Nephron progenitor cell (in vitro differentiated cells): ENCODE data around the gene TRAPPC3.

Source experiments
- DNase-seq: peaks from one replicate; pipeline ENCODE4 v3.0.0; 2021
- H3K27ac Mint-ChIP-seq: 2 replicates; pipeline ENCODE4 v1.8.0; 2021; ENCODE audit warnings: mild to moderate bottlenecking, moderate library complexity, mixed read lengths
- H3K27me3 Mint-ChIP-seq: 2 replicates; pipeline ENCODE4 v1.8.0; 2021; ENCODE audit warnings: mild to moderate bottlenecking, low read depth, mixed read lengths; ENCODE audit not compliant: poor library complexity
- H3K36me3 Mint-ChIP-seq: 2 replicates; pipeline ENCODE4 v1.8.0; 2021; ENCODE audit warnings: low read depth, mixed read lengths
- H3K4me1 Mint-ChIP-seq: 2 replicates; pipeline ENCODE4 v1.8.0; 2021; ENCODE audit warnings: mixed read lengths
- H3K4me3 Mint-ChIP-seq: 2 replicates; pipeline ENCODE4 v1.8.0; 2021; ENCODE audit warnings: mild to moderate bottlenecking, moderate library complexity, mixed read lengths
- H3K9me3 Mint-ChIP-seq: 2 replicates; pipeline ENCODE4 v1.8.0; 2021; ENCODE audit warnings: mild to moderate bottlenecking, moderate library complexity, mixed read lengths
- TF ChIP-seq, protein P1 (sequence below): fragments of 200-600 bp; sonication (generic); IDR thresholded peaks from 2 replicates; pipeline ENCODE4 v1.5.0; 2021; ENCODE audit warnings: antibody characterized with exemption

Gene TRAPPC3

DNA sequence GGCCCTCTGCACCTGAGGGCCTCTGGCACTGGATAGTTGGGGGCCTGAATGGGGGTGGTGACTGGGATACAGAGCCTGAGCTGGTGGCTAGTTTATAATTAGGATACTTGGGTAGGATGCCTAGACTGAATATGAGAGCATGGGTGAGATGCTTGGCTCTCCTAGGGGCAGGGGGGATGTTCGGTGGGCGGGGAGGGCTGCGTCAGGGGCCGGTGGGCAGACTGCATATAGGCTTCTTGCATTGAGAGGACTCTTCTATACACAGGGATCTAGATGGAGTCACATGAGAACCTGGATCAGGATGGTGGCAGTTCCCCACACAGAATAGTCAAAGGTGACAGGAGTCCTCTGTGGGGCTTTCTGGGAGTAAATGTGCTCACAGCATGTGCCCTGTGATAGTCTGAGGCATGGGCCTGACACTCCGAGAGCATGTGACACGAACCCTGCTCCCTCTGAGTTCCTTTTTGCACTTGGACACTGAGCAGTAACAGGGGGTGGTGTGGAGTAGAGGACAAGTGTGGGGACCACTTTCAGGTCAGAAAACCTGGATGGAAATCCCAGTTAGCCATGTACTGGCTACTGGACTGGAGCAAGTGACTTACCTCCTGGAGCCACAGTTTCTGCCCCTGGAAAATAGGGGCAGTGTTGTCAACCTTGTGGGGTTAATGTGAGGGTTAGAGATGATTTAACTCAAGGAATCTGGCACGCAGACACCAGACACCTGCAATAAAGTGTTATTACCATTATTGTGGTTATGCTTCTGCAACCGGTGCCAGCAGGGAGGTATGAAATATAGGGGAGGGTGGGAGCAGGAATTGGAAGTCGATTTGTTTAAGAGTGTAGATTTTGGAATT, 8.9 kb upstream of the TRAPPC3 start:
- no peaks in the 10 kb centered on the region for H3K9me3 Mint-ChIP-seq
- TF ChIP-seq, protein P1, sequence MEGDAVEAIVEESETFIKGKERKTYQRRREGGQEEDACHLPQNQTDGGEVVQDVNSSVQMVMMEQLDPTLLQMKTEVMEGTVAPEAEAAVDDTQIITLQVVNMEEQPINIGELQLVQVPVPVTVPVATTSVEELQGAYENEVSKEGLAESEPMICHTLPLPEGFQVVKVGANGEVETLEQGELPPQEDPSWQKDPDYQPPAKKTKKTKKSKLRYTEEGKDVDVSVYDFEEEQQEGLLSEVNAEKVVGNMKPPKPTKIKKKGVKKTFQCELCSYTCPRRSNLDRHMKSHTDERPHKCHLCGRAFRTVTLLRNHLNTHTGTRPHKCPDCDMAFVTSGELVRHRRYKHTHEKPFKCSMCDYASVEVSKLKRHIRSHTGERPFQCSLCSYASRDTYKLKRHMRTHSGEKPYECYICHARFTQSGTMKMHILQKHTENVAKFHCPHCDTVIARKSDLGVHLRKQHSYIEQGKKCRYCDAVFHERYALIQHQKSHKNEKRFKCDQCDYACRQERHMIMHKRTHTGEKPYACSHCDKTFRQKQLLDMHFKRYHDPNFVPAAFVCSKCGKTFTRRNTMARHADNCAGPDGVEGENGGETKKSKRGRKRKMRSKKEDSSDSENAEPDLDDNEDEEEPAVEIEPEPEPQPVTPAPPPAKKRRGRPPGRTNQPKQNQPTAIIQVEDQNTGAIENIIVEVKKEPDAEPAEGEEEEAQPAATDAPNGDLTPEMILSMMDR, result no peak
- peaks cover 13% of the 10 kb centered on the region for H3K36me3 Mint-ChIP-seq
- no peaks in the 10 kb centered on the region for H3K27me3 Mint-ChIP-seq
- no peak for DNase-seq
- H3K4me1 Mint-ChIP-seq, result peaks cover 72% of the 10 kb centered on the region
- H3K4me3 Mint-ChIP-seq, result peak overlapping the region; percentile 87
- peak overlapping the region; percentile 93 for H3K27ac Mint-ChIP-seq

DNA sequence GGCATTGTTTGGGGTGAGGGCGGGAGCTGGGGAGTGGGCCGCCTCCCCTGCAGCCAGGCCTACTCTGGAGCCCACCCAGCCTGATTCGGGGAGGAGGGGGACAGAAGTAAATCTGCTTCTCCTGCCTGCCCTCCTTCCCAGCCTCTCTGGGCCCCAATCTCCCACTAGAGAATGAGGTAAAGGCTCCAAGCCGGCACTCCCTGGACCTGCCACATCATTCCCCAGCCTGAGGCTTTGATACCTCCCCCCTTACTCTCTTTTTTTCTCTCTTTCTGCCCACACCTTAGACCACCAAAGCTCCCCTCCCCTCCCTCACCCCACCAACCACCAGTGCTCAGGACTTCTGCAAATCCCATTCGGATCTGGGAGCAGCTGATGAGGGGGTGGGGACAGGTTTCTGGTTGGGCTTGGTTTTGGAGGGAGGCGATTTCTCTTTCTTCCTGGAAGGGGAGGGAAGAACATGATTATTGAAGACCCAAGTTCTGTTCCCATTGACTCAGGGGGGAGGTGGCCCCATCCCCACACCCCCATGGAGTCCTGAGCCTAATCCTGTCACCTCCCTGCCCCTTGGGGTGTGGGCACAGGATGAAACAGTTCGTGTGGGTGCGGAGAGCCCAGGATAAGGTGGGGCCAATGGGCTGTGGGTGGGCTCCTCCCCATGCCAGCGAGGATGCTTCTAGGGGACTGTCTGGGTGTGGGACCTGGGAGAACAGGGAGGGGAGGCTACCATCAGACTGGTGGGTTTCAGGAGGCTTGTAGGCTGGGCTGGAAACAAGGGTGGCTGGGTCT, 8.0 kb upstream of the TRAPPC3 start:
- Mint-ChIP-seq H3K4me3 (peak overlapping the region; percentile 87), H3K9me3 (no peaks in the 10 kb centered on the region)

DNA sequence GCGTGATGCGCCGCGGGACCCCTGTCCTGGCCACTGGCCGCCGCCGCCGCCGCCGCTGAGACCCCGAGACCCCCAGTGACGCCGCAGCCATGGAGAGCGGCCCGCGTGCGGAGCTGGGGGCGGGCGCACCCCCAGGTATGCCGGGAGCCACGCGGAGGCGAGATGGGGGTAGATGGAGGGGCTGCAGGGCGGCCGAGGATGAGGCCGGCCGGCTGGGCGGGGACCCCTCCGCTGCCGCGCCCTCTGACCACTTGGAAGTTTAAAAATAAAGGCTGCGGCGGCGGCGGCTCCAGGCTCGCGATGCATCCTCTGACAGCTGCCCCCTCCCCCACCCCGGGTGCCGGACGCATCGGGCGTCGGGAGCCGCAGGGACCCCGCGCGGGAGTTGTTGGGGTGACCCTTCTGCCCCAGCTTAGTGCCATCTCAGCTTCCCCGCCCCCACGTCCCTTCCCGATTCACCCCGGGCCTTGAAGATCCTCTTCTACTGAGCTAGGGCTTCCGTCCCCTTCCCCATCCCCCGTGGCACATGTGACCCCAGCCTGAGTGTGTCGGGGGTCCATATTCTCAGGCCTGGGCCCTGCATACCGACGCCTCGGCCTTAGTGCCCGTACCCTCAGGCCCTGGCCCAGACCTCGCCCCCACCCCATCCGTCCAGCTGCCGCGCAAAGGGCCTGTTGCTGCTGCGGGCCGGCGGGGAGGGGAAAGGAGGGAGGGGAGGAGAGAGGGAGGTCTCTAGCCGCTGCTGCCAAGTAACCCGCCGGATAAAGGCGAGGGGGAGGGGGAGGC, 7.2 kb upstream of the TRAPPC3 start:
- H3K4me1 Mint-ChIP-seq, result peaks cover 76% of the 10 kb centered on the region
- peak; percentile 83 for DNase-seq
- no peaks in the 10 kb centered on the region for H3K9me3 Mint-ChIP-seq
- peak overlapping the region; percentile 95 for H3K27ac Mint-ChIP-seq
- H3K36me3 Mint-ChIP-seq, result peaks cover 13% of the 10 kb centered on the region
- peaks cover 2% of the 10 kb centered on the region for H3K27me3 Mint-ChIP-seq
- H3K4me3 Mint-ChIP-seq, result peak overlapping the region; percentile 87
- TF ChIP-seq, protein P1, result no peak

More for the DNA sequence above, 8.0 kb upstream of the TRAPPC3 start:
- Mint-ChIP-seq H3K4me1 (peaks cover 76% of the 10 kb centered on the region), H3K36me3 (peaks cover 13% of the 10 kb centered on the region), H3K27me3 (peaks cover 1% of the 10 kb centered on the region), H3K27ac (peak overlapping the region; percentile 93)
- TF ChIP-seq, protein P1, result no peak
- no peak for DNase-seq

DNA sequence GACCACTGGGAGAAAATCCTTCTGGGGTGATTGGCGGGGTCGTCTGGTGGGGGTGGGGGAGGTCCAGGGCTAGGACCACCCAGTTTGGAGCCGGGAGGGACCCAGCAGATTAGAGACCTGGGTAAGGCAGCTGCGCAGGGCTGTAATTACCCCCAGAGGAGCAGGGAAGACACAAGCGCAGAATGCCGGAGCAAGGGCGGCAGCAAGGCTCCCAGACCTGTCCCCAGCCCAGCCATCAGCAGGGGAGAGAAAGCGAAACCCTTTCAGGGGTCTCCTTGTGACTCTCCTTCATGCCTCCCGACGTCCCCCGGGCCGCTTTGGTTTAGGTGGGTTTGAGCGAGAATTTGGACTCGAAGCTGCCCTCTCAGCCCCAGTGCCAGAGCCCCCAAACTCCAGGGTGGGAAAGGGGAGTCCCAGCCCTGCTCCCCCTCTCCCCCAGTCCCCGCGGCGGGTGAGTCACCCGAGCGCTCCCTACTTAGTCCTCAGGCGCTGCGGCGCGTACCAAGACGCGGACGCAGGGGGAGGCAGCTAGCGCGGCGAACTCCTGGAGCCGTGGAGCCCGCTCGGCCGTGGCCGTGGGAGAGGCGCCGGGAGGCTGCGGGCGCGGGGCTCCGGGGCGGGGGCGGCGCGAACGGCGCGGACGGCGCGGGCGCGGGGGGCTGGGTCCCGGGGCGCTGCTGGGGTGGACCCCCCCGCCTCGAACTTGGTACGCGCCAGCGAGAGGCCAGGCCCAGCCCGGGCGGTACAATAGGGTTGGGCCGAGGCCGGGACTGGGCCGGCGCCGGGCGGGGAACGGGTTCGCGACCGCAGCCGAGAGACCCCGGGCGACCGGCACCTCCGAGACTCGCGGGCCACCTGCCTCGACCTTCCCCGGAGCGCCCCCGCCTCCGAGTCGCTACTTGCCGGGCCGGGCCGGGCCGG, 6.4 kb upstream of the TRAPPC3 start, which contains the start of gene MAP7D1:
TSS of gene MAP7D1 (plus strand) at position 753 of the 921 bp plus-strand sequence. CDS start 258 bp downstream, outside the sequence.
- TF ChIP-seq, protein P1, result no peak
- peaks cover 13% of the 10 kb centered on the region for H3K36me3 Mint-ChIP-seq
- peaks cover 78% of the 10 kb centered on the region for H3K4me1 Mint-ChIP-seq
- no peaks in the 10 kb centered on the region for H3K9me3 Mint-ChIP-seq
- H3K4me3 Mint-ChIP-seq, result peak within 1 kb of the TSS; percentile 87
- peak within 1 kb of the TSS; percentile 95 for H3K27ac Mint-ChIP-seq
- peaks cover 2% of the 10 kb centered on the region for H3K27me3 Mint-ChIP-seq
- peak; percentile 82 for DNase-seq
